Activated CD8-positive, alpha-beta memory T cell treated with anti-CD3 and anti-CD28 coated beads for 1 hour (primary cell): Measurements from ENCODE around the gene BCO2.
"Not testable (repeated sequence)": the region's sequence is repeated elsewhere in the genome, so short reads cannot be mapped to it uniquely, and the experiment has no call there.

ENCODE experiments used
- DNase-seq, 2 donors: peaks; one replicate each; pipeline ENCODE4 v3.0.0-alpha.2; 2020; ENCODE audit warnings: low read depth in 1 of 2; ENCODE audit errors: extremely low read depth in 1 of 2

The BCO2 gene

GRCh38 chr11:112174789-112175598 is at the start of gene BCO2:
Gene BCO2 (plus strand): TSS chr11:112175512. CDS start chr11:112175602, 90 bp downstream.
- DNase-seq = peak; percentile 3 to 10

- DNase-seq = no peak
Measured at GRCh38 chr11:112127056-112127455, 48.3 kb upstream of the BCO2 start.

- no peak for DNase-seq
Measured at GRCh38 chr11:112128483-112129121, 46.7 kb upstream of the BCO2 start.

- DNase-seq = no peak
Measured at GRCh38 chr11:112129656-112130055, 45.7 kb upstream of the BCO2 start.

- no peak for DNase-seq
Measured at GRCh38 chr11:112132737-112133136, 42.6 kb upstream of the BCO2 start.

- no peak for DNase-seq
Measured at GRCh38 chr11:112134473-112134872, 40.8 kb upstream of the BCO2 start.

GRCh38 chr11:112143597-112143996 is 31.7 kb upstream of the BCO2 start:
- no peak for DNase-seq

GRCh38 chr11:112150517-112150916 is 24.8 kb upstream of the BCO2 start:
- no peak for DNase-seq

GRCh38 chr11:112156153-112156955 is 19.0 kb upstream of the BCO2 start:
- no peak for DNase-seq

GRCh38 chr11:112156956-112157766 is 18.2 kb upstream of the BCO2 start:
- no peak for DNase-seq

- DNase-seq = no peak
Measured at GRCh38 chr11:112159098-112160065, 15.9 kb upstream of the BCO2 start.

- no peak for DNase-seq
Measured at GRCh38 chr11:112160091-112160848, 15.0 kb upstream of the BCO2 start.

GRCh38 chr11:112161012-112161411 is 14.3 kb upstream of the BCO2 start:
- no peak for DNase-seq

GRCh38 chr11:112162200-112162599 is 13.1 kb upstream of the BCO2 start:
- DNase-seq = not testable (repeated sequence)

GRCh38 chr11:112162761-112163546 is 12.4 kb upstream of the BCO2 start:
- no peak for DNase-seq

- no peak for DNase-seq
Measured at GRCh38 chr11:112163875-112164685, 11.2 kb upstream of the BCO2 start, which contains the start of gene IL18. Gene IL18 (minus strand): TSS chr11:112164094. CDS start chr11:112155053, 9,041 bp downstream.

GRCh38 chr11:112165049-112165448 is 10.3 kb upstream of the BCO2 start:
- DNase-seq = no peak
